Raji (cell line): Measurements from ENCODE around the gene CLCF1.

Experiments used
- POLR2A ChIP-seq: IDR thresholded peaks from 2 replicates; pipeline ENCODE4 v1.6.1; 2011; ENCODE audit warnings: low read depth, low read length, control low read depth; ENCODE audit not compliant: insufficient read depth

CLCF1 gene

GRCh38 chr11:67391304-67392182, 18.1 kb upstream of the CLCF1 start, which contains the start of gene RAD9A:
Gene RAD9A, plus strand, starts transcription at chr11:67391986. Its CDS starts 59 bp downstream, at chr11:67392045.
- TF ChIP-seq POLR2A, result peak; percentile 86

GRCh38 chr11:67390947-67391303, 17.5 kb upstream of the CLCF1 start:
- TF ChIP-seq POLR2A, result no peak

- TF ChIP-seq POLR2A, result peak; percentile 5; the same call in 1 of the 2 replicates
These were observed 16.1 kb upstream of the CLCF1 start for GRCh38 chr11:67389477-67389876.

GRCh38 chr11:67387518-67387917, 14.1 kb upstream of the CLCF1 start:
- no peak for TF ChIP-seq POLR2A

GRCh38 chr11:67387069-67387468, 13.7 kb upstream of the CLCF1 start:
- no peak for TF ChIP-seq POLR2A

GRCh38 chr11:67384851-67385366, 11.5 kb upstream of the CLCF1 start:
- TF ChIP-seq POLR2A, result no peak

- TF ChIP-seq POLR2A, result no peak
These were observed 9.1 kb upstream of the CLCF1 start for GRCh38 chr11:67382276-67383136.

- peak; percentile 58; the same call in 1 of the 2 replicates for TF ChIP-seq POLR2A
These were observed 8.0 kb upstream of the CLCF1 start for GRCh38 chr11:67381244-67381972.

- no peak for TF ChIP-seq POLR2A
These were observed 6.0 kb upstream of the CLCF1 start for GRCh38 chr11:67379061-67380058.

- no peak for TF ChIP-seq POLR2A
These were observed 5.1 kb upstream of the CLCF1 start for GRCh38 chr11:67378544-67378943.

GRCh38 chr11:67376873-67377808, 3.7 kb upstream of the CLCF1 start:
- no peak for TF ChIP-seq POLR2A

- TF ChIP-seq POLR2A, result no peak
These were observed 2.8 kb upstream of the CLCF1 start for GRCh38 chr11:67376063-67376820.
